IgD-negative memory B cell (primary cell): Measurements from ENCODE around the gene NTHL1. TPM values are rescaled to one million over a fixed set of nuclear protein-coding genes. Genes with fewer than 3 reads are reported as not detected.

Source experiments
- H3K27ac Mint-ChIP-seq, 3 donors: one replicate each; pipeline ENCODE4 v1.8.0; 2020 to 2022; ENCODE audit warnings: mild to moderate bottlenecking in 3 of 3, mixed read lengths in 3 of 3, moderate library complexity in 1 of 3
- H3K27me3 Mint-ChIP-seq: one replicate; pipeline ENCODE4 v1.8.0; 2021; ENCODE audit warnings: mixed read lengths
- H3K36me3 Mint-ChIP-seq: one replicate; pipeline ENCODE4 v1.8.0; 2020; ENCODE audit warnings: mild to moderate bottlenecking, mixed read lengths
- H3K4me1 Mint-ChIP-seq, 3 donors: one replicate each; pipeline ENCODE4 v1.8.0; 2020 to 2022; ENCODE audit warnings: mixed read lengths in 3 of 3, mild to moderate bottlenecking in 1 of 3
- H3K4me3 Mint-ChIP-seq, 4 donors: one replicate each; pipeline ENCODE4 v1.8.0; 2020 to 2022; ENCODE audit warnings: mild to moderate bottlenecking in 4 of 4, mixed read lengths in 4 of 4, moderate library complexity in 3 of 4
- H3K9me3 Mint-ChIP-seq, 3 donors: one replicate each; pipeline ENCODE4 v1.8.0; 2020 to 2021; ENCODE audit warnings: mixed read lengths in 3 of 3, mild to moderate bottlenecking in 1 of 3
- polyA plus RNA-seq: library from polyadenylated mRNA; unstranded; fragments of 300-500 nt; fragmentation: Illumina TruSeq; gene quantifications from one replicate; pipeline ENCODE4 v1.2.3, GENCODE V29; 2021

The NTHL1 gene
- polyA plus RNA-seq, result 35.2 TPM

- Mint-ChIP-seq H3K4me1 (peaks cover 4 to 12% (median 11%) of the 10 kb centered on the region in 3 donors), H3K27ac (peak within 1 kb of the TSS; percentile 67 to 90 (median 86)), H3K4me3 (peak within 1 kb of the TSS; percentile 87 to 96 (median 94)), H3K36me3 (peaks cover 2% of the 10 kb centered on the region), H3K27me3 (no peaks in the 10 kb centered on the region), H3K9me3 (no peaks in the 10 kb centered on the region)
These were observed at the start of gene NTHL1, which contains the start of gene TSC2 for GRCh38 chr16:2047330-2048115. NTHL1 (minus strand) TSS chr16:2047834; CDS start chr16:2047823, 11 bp downstream. TSC2 (plus strand) TSS chr16:2047985; CDS start chr16:2048616, 631 bp downstream.

DNA sequence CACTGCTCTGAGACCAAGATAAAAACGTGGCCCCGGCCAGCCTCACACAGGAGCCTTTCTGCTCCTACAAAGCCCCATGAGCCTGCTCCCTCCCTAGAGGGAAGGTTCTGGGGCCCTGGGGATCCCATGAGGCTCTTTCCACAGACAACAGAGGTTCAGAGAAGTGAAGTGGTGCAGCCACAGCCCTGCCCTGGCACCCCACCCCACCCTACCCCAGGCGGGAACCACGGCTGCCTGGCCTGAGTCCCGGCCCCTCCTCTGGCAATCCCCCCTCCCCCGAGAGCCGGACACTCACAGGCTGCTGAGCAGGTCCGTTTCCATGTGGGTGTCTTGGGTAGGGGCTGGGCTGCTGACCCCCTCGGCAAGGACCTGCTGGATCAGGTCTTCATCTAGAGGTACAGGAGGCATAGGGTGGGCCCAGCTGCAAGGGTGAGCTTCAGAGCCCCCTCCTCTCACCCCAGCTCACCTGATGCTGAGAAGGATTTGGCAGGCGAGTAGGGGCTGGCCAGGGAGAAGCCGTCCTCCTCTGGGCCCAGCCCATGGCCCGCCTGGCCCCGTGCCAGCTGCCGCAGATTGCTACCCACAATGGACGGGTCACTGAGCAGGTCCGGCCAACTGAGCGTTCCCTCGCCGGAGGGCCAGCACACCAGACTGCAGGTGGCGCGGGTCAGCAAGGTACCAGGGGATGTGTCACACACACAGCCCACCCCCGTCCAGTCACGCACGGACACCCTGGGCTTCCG lies 49.4 kb upstream of the NTHL1 start:
- Mint-ChIP-seq H3K27ac (no peak overlapping the region), H3K9me3 (no peaks in the 10 kb centered on the region), H3K4me1 (no peaks in the 10 kb centered on the region), H3K27me3 (no peaks in the 10 kb centered on the region), H3K4me3 (no peak overlapping the region), H3K36me3 (no peaks in the 10 kb centered on the region)

GRCh38 chr16:2095918-2096582 lies 48.4 kb upstream of the NTHL1 start:
- Mint-ChIP-seq H3K27ac (no peak overlapping the region), H3K4me1 (no peaks in the 10 kb centered on the region), H3K9me3 (no peaks in the 10 kb centered on the region), H3K4me3 (no peak overlapping the region), H3K36me3 (no peaks in the 10 kb centered on the region), H3K27me3 (no peaks in the 10 kb centered on the region)

- H3K9me3 Mint-ChIP-seq, result no peaks in the 10 kb centered on the region
- no peaks in the 10 kb centered on the region for H3K36me3 Mint-ChIP-seq
- no peak overlapping the region for H3K4me3 Mint-ChIP-seq
- no peaks in the 10 kb centered on the region for H3K4me1 Mint-ChIP-seq
- no peaks in the 10 kb centered on the region for H3K27me3 Mint-ChIP-seq
- H3K27ac Mint-ChIP-seq, result no peak overlapping the region
These were observed 47.8 kb upstream of the NTHL1 start for GRCh38 chr16:2095315-2095853.

DNA sequence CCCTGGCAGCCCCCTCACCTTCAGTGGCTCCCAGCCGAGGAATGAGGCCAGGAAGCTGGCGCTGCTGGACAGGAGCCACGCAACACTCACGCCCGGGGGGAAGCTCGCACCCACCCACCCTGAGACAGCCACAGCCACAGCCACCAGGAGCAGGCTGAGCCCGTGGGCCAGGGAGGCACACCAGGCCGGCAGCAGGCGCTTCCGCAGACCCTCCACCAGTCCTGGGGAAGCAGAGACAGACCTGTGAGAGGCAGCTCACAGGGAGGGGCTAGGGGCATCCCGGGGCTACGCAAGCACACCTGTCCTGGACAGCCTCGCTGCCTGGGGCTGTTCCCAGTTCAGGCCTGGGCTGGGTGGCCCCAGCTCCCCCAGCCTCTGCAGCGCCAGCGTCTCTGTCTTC lies 46.2 kb upstream of the NTHL1 start:
- no peaks in the 10 kb centered on the region for H3K27me3 Mint-ChIP-seq
- H3K36me3 Mint-ChIP-seq, result peaks cover 2% of the 10 kb centered on the region
- H3K27ac Mint-ChIP-seq, result no peak overlapping the region
- no peaks in the 10 kb centered on the region for H3K9me3 Mint-ChIP-seq
- no peaks in the 10 kb centered on the region for H3K4me1 Mint-ChIP-seq
- H3K4me3 Mint-ChIP-seq, result no peak overlapping the region

DNA sequence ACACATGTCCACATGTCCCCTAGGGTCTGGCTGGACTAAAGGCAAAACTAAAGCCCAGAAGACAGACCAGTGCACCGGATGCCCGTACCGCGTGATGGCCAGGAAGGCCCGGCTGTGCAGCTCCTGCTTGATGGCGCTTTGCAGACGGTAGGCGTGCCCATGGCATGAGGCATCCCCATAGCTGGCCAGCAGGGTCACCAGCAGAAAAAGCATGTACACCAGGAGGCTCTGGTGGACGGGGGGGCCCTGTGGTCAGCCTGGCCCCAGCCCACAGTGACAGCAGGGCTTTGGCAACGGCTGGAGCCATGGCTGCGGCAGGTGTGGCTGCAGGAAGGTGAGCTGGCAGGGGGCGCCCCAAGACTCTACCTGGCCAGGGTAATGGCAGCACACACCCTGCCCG lies 45.2 kb upstream of the NTHL1 start:
- no peak overlapping the region for H3K27ac Mint-ChIP-seq
- no peaks in the 10 kb centered on the region for H3K27me3 Mint-ChIP-seq
- H3K36me3 Mint-ChIP-seq, result peaks cover 2% of the 10 kb centered on the region
- no peak overlapping the region for H3K4me3 Mint-ChIP-seq
- H3K9me3 Mint-ChIP-seq, result no peaks in the 10 kb centered on the region
- no peaks in the 10 kb centered on the region for H3K4me1 Mint-ChIP-seq

DNA sequence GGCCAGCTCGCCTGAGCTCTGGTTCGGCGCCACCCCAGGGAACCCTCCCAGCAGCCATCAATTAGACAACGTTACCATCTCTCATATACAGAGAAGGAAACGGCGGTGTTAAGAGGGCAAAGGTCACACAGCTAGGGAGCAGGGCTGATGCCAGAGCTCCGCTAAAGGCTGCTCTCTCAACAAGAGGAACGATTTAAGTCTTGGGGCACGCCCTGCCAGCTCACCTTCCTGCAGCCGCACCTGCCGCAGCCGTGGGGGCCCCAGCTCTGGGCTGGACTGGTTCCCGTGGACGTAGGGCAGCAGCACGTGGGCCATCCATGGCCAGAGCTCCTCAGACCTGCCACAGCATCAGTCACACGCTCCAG lies 44.6 kb upstream of the NTHL1 start:
- Mint-ChIP-seq H3K4me3 (no peak overlapping the region), H3K4me1 (peaks cover 0 to 3% (median 3%) of the 10 kb centered on the region in 3 donors), H3K9me3 (no peaks in the 10 kb centered on the region), H3K27me3 (no peaks in the 10 kb centered on the region), H3K27ac (peak overlapping the region in 1 of 3 donors; percentile 25), H3K36me3 (peaks cover 2% of the 10 kb centered on the region)

- peak overlapping the region in 1 of 3 donors; percentile 25 for H3K27ac Mint-ChIP-seq
- no peak overlapping the region for H3K4me3 Mint-ChIP-seq
- peaks cover 2% of the 10 kb centered on the region for H3K36me3 Mint-ChIP-seq
- H3K9me3 Mint-ChIP-seq, result no peaks in the 10 kb centered on the region
- no peaks in the 10 kb centered on the region for H3K27me3 Mint-ChIP-seq
- H3K4me1 Mint-ChIP-seq, result peaks cover 0 to 8% (median 7%) of the 10 kb centered on the region in 3 donors
These were observed 44.1 kb upstream of the NTHL1 start for GRCh38 chr16:2091547-2092255.

DNA sequence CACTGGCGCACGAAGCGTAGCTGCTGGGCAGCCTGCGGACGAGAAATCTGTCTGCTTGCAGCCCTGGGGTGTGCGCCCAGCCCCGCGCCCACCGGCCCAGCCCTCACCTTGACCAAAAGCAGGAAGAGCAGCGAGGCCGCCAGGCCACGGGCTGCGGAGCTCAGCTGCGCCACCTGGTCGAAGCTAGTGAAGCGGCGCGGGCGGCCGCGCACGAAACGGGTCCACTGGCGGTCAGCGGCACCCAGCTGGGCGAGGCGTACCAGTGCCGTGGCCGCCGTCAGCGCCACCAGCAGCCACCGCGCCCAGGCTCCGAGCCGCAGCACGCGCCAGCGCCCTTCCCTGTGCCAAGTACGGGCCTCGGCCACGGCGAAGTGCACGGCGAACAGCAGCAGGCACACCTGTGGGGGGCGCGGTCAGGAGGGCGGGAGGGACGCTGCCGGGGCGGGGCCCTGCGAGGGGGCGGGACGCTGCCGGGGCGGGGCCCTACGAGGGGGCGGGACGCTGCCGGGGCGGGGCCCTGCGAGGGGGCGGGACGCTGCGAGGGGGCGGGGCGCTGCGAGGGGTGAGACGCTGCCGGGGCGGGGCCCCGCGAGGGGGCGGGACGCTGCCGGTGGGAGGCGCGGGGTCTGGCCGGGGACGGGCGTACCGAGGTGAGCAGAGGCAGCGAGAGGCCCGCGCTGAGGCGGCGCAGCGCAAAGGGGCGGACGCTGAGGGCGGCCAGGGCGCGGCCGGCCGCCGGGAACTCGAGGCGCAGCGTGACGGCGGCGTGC lies 43.3 kb upstream of the NTHL1 start:
- Mint-ChIP-seq H3K27ac (peak overlapping the region in 1 of 3 donors; percentile 46), H3K4me1 (peaks cover 0 to 10% (median 7%) of the 10 kb centered on the region in 3 donors), H3K4me3 (peak overlapping the region in 1 of 4 donors; percentile 60), H3K36me3 (peaks cover 2% of the 10 kb centered on the region), H3K27me3 (no peaks in the 10 kb centered on the region), H3K9me3 (no peaks in the 10 kb centered on the region)

- Mint-ChIP-seq H3K4me3 (peak overlapping the region in 1 of 4 donors; percentile 60), H3K9me3 (no peaks in the 10 kb centered on the region), H3K27me3 (no peaks in the 10 kb centered on the region), H3K4me1 (peaks cover 0 to 10% (median 7%) of the 10 kb centered on the region in 3 donors), H3K27ac (peak overlapping the region in 1 of 3 donors; percentile 46), H3K36me3 (peaks cover 2% of the 10 kb centered on the region)
These were observed 42.8 kb upstream of the NTHL1 start for GRCh38 chr16:2090481-2090776.

DNA sequence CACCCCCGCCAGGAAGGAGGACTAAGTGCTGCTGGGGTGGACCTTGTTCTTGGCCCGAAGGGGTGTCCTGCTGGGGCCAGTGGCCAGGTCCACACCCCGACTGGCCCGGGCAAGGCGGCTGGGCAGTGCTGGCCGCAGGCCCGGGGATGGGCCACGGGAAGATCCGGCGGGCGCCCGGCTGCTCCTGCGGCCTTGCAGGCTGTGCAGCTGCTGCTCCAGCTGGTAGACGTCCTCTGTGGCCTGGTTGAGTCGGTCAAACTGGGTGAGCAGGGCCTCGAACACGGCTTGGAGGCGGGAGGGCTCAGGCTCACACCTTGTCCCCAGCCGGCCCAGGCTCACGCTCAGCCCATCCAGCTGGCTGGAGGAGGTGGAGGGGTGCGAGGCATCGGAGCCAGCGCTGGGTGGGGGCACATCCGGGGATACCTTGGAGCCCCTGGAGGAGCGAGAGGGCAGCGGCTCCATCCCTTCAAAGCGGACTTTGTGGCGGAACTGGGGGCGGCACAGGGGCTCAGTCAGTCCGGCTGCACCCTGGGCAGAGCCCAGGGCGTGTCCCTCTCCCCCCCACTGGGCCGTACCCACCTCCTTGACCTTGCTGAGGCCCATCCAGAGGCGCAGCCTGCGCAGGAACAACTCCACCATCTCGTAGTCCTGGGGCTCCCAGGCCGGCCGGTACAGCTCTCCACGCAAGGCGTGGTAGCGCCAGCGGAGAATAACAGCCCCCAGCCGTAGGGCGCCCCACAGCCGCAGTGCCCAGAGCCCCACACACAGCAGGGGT lies 42.3 kb upstream of the NTHL1 start:
- Mint-ChIP-seq H3K4me1 (peaks cover 0 to 10% (median 7%) of the 10 kb centered on the region in 3 donors), H3K36me3 (peaks cover 2% of the 10 kb centered on the region), H3K27me3 (no peaks in the 10 kb centered on the region), H3K4me3 (peak overlapping the region in 1 of 4 donors; percentile 63), H3K27ac (no peak overlapping the region), H3K9me3 (no peaks in the 10 kb centered on the region)

- H3K4me3 Mint-ChIP-seq, result no peak overlapping the region
- H3K27ac Mint-ChIP-seq, result peak overlapping the region in 1 of 3 donors; percentile 42
- H3K36me3 Mint-ChIP-seq, result peaks cover 2% of the 10 kb centered on the region
- H3K9me3 Mint-ChIP-seq, result no peaks in the 10 kb centered on the region
- H3K4me1 Mint-ChIP-seq, result peaks cover 0 to 10% (median 7%) of the 10 kb centered on the region in 3 donors
- no peaks in the 10 kb centered on the region for H3K27me3 Mint-ChIP-seq
These were observed 41.2 kb upstream of the NTHL1 start for GRCh38 chr16:2088759-2089358.
